Measurements from ENCODE around the gene FAM222A. TPM values are rescaled to one million over a fixed set of nuclear protein-coding genes. Genes with fewer than 3 reads are reported as not detected.

The FAM222A gene
- total and polyA plus RNA-seq, 7 donors = 1.1 to 3.3 (median 2.1) TPM

DNA sequence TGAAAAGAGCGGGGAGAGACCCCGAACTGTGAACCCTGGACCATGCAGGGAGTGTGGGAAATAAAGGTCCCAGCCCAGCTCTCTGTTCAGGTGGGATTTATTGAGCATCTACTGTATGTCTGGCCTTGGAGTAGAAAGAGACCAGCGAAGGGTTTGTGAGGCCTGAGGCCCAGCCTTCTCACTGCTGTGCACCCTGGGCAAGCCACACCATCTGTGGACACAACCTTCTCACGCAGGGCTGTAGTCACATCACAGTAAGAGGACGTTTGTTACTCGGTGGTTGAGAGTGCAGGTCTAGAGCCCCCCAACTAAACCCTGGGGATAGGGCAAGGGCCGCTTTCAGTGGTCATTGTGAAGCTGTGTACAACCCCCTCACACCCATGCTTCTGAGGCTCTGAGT, 18.2 kb downstream of the FAM222A start:
- peaks cover 0 to 5% (median 0%) of the 10 kb centered on the region in 4 donors for H3K4me1 ChIP-seq
- intact Hi-C loops (cut with DNase I) = no loop called here
- H3K36me3 ChIP-seq = no peaks in the 10 kb centered on the region
- no peak overlapping the region for H3K4me3 ChIP-seq
- 89 to 90% methylated on average over 7 of the region's 7 CpGs for WGBS, 2 donors
- no peaks in the 10 kb centered on the region for H3K9me3 ChIP-seq
- peaks cover 0 to 4% (median 0%) of the 10 kb centered on the region in 3 donors for H3K27me3 ChIP-seq
- DNase-seq = peak; percentile 40
- H3K27ac ChIP-seq = no peak overlapping the region
- TF ChIP-seq EP300 (IDR thresholded peaks at IDR 0.05) (no peak), POLR2AphosphoS5 (IDR thresholded peaks at IDR 0.05) (no peak), POLR2A (IDR thresholded peaks at IDR 0.05) (no peak), CTCF (IDR thresholded peaks at IDR 0.05) (no peak)

- DNase-seq = peak; percentile 44
- no peak for TF ChIP-seq POLR2A (IDR thresholded peaks at IDR 0.05)
- TF ChIP-seq EP300 (IDR thresholded peaks at IDR 0.05) = no peak
- no peak for TF ChIP-seq CTCF (IDR thresholded peaks at IDR 0.05)
- no peak for TF ChIP-seq POLR2AphosphoS5 (IDR thresholded peaks at IDR 0.05)
- intact Hi-C loops (cut with DNase I) = no loop called here
Measured at GRCh38 chr12:109732321-109733305, 19.0 kb downstream of the FAM222A start.

GRCh38 chr12:109734219-109735000, 20.8 kb downstream of the FAM222A start:
- Histone ChIP-seq H3K9me3 (no peaks in the 10 kb centered on the region), H3K4me3 (no peak overlapping the region), H3K36me3 (no peaks in the 10 kb centered on the region), H3K27ac (no peak overlapping the region), H3K27me3 (peaks cover 0 to 4% (median 0%) of the 10 kb centered on the region in 3 donors), H3K4me1 (no peaks in the 10 kb centered on the region)
- intact Hi-C loops (cut with DNase I) = no loop called here
- TF ChIP-seq EP300 (IDR thresholded peaks at IDR 0.05) = no peak
- no peak for TF ChIP-seq POLR2A (IDR thresholded peaks at IDR 0.05)
- TF ChIP-seq POLR2AphosphoS5 (IDR thresholded peaks at IDR 0.05) = peak in 1 of 4 donors; percentile 29
- TF ChIP-seq CTCF (IDR thresholded peaks at IDR 0.05) = no peak
- WGBS, 2 donors = 38 to 72% methylated on average over 22 of the region's 22 CpGs
- peak; percentile 78 for DNase-seq

More at GRCh38 chr12:109732321-109733305, 19.0 kb downstream of the FAM222A start:
- no peaks in the 10 kb centered on the region for H3K9me3 ChIP-seq
- H3K36me3 ChIP-seq = no peaks in the 10 kb centered on the region
- 88 to 90% methylated on average over 21 of the region's 21 CpGs for WGBS, 2 donors
- no peak overlapping the region for H3K27ac ChIP-seq
- no peak overlapping the region for H3K4me3 ChIP-seq
- peaks cover 0 to 4% (median 0%) of the 10 kb centered on the region in 3 donors for H3K27me3 ChIP-seq
- H3K4me1 ChIP-seq = peaks cover 0 to 5% (median 0%) of the 10 kb centered on the region in 4 donors

DNA sequence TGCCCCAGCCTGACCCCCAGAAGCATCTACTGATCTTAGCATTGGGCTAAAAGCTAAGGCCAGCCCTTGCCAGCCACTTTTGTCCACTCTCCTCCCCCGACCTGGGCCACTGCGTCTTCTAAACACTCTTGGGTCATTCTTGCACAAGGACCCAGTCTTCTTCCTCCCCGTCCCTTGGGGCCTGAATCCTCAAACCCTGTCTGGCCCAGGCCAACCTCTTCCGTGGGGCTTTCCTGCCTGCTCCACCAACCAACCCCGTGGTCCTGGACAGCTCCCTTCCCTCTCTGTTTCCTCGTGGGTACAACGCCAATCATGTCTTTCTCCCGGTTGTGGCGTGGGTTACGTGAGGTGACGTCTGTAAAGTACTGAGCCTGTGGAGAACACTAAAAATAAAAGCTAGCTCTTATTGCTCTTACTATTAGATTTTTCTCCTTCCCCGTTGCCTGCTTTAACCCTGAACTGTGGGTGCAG, 21.5 kb downstream of the FAM222A start:
- intact Hi-C loops (cut with DNase I) = no loop called here
- H3K27me3 ChIP-seq = peaks cover 0 to 4% (median 0%) of the 10 kb centered on the region in 3 donors
- H3K27ac ChIP-seq = no peak overlapping the region
- H3K4me1 ChIP-seq = no peaks in the 10 kb centered on the region
- peak; percentile 33 for DNase-seq
- 68 to 85% methylated on average over 12 of the region's 12 CpGs for WGBS, 2 donors
- TF ChIP-seq CTCF (IDR thresholded peaks at IDR 0.05) (no peak), EP300 (IDR thresholded peaks at IDR 0.05) (no peak)
- H3K9me3 ChIP-seq = no peaks in the 10 kb centered on the region
- no peak overlapping the region for H3K4me3 ChIP-seq
- H3K36me3 ChIP-seq = no peaks in the 10 kb centered on the region
